Activated T-helper 9 cell treated with anti-CD3 and anti-CD28 coated beads, Interleukin-2, amount 50 U/mL, for 16 hours (primary cell): Measurements from ENCODE around the gene PHLDB2.

ENCODE experiments used
- DNase-seq: peaks from one replicate; pipeline ENCODE4 v3.0.0-alpha.2; 2020; ENCODE audit warnings: low read depth

PHLDB2 gene

GRCh38 chr3:111926266-111926676, 67.2 kb downstream of the PHLDB2 start:
- no peak for DNase-seq

DNA sequence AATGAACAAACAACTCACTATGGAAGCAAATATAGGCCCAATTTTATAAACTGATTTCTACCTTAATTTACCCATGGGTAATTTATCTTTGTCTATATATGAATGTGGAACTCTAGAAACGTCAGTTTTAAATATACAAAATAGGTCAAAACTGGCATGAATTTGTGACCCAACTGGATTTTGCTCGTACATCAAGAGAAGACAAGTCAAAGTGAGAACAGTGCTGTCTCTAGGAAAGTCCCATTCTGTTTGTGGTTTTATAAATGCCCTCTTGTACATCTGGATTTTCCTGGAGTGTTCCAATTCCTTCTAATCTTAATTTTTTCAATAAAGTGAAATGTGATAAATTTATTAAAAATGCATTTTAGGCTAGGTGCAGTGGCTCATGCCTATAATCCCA, 69.5 kb downstream of the PHLDB2 start:
- no peak for DNase-seq

DNA sequence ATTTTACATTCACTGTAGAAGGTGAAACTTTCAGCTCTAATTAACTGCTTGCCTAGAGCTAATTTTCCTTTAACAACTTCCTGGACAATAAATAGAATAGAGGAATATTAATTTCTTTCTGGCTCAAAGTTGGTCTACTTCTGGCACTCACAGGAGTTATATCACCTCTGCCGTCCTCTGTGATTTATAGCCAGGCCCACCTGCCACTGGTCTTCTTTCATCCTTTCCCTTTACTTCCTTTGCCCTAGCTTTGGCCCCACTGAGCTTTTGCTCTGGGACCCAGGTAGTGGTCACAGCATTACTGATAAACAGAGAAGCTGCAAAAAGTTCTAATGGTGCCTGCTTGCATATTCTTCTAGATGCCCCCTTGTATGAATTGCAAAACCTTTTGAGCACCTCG, 70.4 kb downstream of the PHLDB2 start:
- no peak for DNase-seq

DNA sequence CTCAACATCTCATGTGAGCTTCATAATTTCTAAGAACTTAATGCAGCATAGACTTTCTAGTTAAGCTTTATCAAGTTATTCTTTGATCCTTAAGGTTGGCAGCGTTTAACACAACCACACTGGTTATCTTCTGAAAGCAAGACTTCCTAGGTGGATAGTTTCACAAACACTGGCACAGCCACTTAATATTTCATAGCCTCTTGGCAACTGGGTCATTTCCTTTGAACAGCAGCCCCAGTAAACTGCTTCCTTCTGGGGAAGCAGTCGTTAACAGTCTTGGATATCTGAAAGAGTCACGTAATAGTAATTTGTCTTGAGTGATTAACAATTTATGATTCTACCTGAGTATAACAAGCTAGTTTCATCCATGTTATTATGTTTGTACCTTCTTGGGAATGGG, 73.9 kb downstream of the PHLDB2 start:
- DNase-seq = no peak

- no peak for DNase-seq
These were observed 77.3 kb downstream of the PHLDB2 start for GRCh38 chr3:111936191-111936841.

- DNase-seq = no peak
These were observed 77.9 kb downstream of the PHLDB2 start for GRCh38 chr3:111936967-111937366.

DNA sequence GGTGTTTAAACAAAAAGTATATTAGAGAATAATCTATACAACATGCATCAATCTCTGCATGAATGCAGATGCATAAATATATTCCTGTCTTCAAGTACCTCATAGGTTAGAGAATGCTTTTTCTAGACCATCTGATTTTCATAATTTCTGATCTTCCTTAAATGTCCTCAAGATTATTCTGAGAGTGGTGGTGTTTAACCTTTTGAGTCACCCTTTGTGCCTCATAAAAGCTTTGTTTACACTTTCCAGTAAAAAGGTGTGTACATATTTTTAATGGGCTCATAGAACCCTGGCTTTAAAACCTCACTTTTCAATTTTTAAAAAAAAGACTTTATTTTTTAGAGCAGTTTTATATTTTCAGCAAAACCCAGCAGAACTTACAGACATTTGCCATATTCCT, 78.8 kb downstream of the PHLDB2 start:
- DNase-seq = no peak

DNA sequence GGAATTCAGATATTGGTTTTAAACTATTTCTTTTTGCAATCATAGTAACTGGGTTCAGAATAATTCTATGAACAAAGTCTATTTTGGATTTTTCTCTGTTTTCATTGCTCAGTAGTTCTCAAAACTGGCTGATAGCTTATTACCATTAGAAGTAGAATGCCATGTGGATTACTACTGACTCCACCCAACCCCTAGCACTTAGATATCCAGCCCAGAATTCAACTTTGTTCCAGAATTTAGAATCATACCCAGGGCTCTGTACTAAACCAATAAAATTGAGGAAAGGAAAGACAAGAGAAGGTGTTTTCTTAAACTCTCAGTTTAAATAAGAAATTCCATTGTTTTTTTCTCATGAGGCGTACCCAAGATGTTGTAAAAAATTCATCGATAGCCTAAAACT, 80.8 kb downstream of the PHLDB2 start:
- DNase-seq = no peak

GRCh38 chr3:111943533-111943932, 84.5 kb downstream of the PHLDB2 start:
- DNase-seq = no peak

GRCh38 chr3:111944372-111944771, 85.3 kb downstream of the PHLDB2 start:
- no peak for DNase-seq

DNA sequence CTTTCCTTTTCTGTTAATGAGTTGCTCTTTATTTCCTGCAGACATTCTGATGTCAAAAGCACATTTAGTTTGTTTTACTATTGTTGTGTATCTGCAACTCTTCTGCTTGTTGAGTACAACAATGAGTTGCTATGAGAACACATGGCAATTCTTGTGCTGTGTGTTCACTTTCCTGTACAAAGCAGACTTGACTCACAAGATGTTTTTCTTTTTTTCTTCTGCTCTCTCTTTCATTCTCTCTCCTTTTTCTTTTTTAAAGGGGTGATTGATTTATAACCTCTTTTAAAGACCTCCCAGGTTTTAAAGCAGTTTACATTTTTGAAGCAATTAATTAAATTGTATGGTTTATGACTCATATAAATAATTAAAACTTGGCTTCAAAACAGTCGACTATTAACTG, 88.2 kb downstream of the PHLDB2 start:
- DNase-seq = no peak

DNA sequence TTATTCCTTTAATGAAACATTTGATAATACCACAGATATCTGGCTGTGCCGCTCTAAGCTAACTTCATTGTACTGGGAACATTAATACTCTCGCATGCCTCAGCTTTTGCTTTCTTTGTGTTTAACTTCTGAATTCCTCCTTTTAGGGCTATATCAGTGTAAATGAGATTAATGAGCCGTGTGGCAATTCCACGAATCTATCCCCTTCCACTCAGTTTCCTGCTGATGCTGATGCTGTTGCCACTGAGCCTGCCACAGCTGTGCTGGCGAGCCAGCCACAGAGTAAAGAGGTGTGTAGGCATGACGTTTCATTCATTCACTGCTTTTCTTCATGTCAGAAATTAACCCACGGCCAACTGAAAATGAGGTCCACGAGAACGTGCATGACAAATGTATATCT, 89.7 kb downstream of the PHLDB2 start:
- DNase-seq = no peak

- no peak for DNase-seq
These were observed 90.6 kb downstream of the PHLDB2 start for GRCh38 chr3:111949712-111950111.

DNA sequence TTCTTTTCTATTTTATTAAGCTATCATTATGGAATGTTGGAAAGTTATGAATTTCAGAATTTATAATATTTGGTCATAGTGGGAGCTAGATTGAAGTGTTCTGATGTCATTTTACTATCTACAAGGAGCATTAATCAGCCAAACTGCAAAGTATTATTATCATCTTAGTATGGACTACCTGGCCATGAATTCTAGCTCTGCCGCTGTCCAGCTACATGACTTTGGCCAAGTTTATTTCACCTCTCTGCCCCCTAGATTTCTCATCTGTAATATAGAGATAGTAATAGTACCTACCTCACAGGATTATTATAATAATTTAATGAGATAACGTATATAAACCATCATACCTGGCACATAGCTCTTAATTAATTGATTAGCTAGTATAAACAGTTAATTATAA, 92.0 kb downstream of the PHLDB2 start:
- DNase-seq = no peak

DNA sequence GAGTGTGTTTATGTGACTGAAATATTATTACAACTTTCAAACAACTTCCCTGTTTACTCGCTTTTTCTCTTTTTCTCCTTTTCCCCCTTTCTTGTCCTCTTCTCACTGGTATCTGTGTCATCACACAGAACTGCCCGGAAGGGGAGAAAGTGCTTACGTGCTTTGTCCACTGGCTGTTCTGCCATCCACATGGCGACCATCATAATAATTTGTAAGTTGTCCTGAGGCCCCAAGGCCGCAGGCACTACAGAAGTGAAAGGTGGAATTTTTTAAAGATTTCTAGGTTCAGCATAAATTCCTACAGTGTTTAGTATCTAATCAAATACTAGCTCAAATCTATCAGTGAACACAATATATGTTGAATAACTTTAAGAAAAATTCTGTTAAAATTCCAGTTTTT, 93.0 kb downstream of the PHLDB2 start:
- no peak for DNase-seq

DNA sequence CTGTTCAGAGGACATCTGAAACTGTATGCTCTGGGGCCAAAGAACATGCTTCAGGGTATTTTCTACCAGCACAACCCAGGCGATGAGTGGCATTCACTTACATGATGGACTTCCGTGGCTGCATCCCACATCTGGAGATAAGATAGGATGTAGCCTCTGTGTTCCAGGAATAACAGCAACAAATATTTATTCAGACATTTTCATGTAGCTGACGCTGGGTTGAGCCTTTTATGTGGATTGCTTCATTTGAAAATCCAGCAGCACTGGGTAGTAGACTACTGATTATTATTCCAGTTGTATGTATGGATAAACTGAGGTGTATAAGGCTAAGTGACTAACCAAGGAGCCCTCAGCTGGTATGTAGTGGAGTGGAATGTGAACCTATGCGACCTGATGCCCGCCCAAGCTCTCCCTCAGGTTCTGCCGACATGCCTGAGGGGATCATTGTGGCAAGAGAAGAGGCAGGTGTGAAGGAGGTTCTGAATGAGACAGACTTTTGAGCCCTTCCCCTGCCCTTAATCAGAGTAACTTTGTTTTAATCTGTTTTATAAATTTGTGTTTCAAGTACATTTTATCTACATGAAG, 93.9 kb downstream of the PHLDB2 start:
- no peak for DNase-seq

- DNase-seq = no peak
These were observed 95.3 kb downstream of the PHLDB2 start for GRCh38 chr3:111954228-111954990.

DNA sequence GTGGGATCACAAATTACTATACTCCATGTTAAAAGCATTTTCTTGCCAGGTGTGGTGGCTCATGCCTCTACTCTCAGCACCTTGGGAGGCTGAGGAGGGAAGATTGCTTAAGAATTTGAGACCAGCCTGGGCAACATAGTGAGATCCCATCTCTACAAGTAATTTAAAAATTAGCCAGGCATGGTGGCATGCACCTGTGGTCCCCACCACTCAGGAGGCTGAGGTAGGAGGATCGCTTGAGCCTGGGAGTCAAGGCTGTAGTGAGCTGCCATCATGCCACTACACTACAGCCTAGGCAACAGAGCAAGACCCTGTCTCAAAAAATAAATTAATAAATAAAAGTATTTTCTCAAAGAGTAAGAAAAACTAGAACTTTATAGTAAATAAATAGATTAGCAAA, 96.8 kb downstream of the PHLDB2 start:
- no peak for DNase-seq

GRCh38 chr3:111956449-111956848, 97.4 kb downstream of the PHLDB2 start:
- no peak for DNase-seq

DNA sequence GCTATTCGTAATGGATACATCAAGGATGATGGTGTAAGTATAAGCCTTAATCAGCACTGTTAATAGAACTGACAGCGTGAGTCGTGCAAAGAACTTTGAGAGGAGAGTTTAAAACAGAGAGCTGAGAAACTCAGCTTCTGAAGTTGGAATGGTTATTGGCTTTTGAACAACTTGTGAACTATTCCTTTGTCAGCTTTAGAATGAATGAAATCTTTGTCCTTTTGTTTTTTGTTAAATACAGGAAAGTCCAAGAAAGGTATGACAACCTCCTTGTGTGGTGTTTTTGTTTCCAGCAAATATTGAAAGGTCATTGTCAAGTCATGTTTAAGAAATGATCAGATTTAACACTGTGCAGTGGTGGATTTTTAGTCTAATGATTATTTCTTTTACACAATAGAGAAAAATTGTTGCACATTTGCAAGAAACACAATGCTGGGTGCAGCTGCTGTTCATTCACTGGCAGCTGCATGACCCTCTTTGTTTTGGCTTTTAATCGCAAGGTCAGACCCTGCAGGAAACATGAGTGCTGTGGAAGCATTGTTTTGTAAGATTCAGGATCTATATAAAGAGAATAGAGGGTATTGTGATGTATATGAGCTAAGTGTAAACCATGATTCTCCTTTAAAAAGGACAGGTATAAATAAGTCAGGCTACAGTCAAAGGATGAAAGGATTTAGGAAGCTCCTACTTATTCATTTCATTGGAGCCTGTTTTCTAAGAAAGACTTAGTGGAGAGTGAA, 98.1 kb downstream of the PHLDB2 start:
- no peak for DNase-seq

DNA sequence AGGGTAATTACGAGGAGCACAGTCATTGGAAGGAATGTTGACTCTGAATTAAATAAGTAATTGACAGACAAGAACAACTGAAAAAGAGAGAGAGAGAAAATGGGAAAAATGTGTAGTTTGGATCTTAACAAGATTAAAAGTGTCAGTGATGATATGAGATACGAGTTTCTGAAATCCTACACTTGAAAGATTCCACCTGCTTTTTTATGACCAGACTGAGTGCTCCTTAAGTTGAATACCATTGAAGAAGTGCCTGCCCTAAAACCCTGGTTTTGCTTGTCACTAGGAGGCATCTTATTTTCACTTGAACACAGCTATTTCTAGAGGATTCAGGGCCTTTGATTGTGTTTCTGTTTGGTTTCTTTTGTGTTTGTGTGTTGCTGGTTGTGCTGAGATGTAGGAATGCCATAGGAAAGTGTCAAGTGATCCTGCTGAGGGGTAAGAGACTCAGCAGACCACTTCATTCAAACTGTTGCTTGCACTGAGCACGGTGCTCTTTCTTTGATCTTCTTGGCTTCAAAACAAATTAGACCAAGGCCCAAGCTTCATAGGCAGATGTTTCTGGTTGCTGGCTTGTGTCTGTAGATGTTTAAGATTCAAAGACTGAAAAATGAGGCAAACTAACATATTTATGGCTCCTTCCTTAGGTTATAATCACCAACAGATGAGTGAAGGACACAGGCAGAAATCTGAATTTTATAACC, 102.5 kb downstream of the PHLDB2 start:
- no peak for DNase-seq

DNA sequence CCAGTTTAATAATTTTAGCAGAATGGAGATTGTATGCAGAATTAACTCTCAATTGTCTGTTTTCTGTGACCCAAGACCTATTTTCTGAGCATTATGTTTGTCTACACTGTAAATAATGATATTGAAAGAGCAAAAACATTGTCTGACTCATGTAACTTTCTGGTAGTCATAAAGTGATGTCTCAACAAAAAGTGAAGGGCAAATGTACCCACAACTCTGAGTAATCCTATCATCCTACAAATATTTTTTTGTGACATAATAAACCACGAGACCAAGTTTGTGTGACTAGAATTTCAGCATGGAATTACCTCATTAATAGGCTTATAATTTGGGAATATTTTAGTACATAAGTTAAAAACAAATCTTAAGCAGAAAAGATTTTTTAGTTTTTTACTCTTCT, 104.4 kb downstream of the PHLDB2 start:
- no peak for DNase-seq
